H4 (cell line): ENCODE data around the gene FOXP1. TPM values are rescaled to one million over a fixed set of nuclear protein-coding genes. Genes with fewer than 3 reads are reported as not detected.

Experiments
- DNase-seq: peaks from one replicate; pipeline ENCODE4 v3.0.0-alpha.2; 2015; ENCODE audit warnings: low spot score
- total RNA-seq: library from RNA; depleted of rRNA; stranded (reverse); fragments of >200 nt; shearing (Covaris generic); gene quantifications from 2 replicates; pipeline ENCODE4 v1.2.3, GENCODE V29; 2014

Gene FOXP1
- total RNA-seq, 1 experiment from 2014 or later: 15.9 TPM

- DNase-seq: no peak
Measured at GRCh38 chr3:71307991-71308697, 275.4 kb downstream of the FOXP1 start.

- DNase-seq: no peak
Measured at GRCh38 chr3:71305231-71306206, 278.0 kb downstream of the FOXP1 start.

GRCh38 chr3:71304684-71305083, 278.8 kb downstream of the FOXP1 start:
- DNase-seq: no peak

- DNase-seq: no peak
Measured at GRCh38 chr3:71304247-71304646, 279.3 kb downstream of the FOXP1 start.

GRCh38 chr3:71303627-71304200, 279.8 kb downstream of the FOXP1 start:
- no peak for DNase-seq

GRCh38 chr3:71302604-71303003, 280.9 kb downstream of the FOXP1 start:
- DNase-seq: no peak

- DNase-seq: no peak
Measured at GRCh38 chr3:71300951-71301393, 282.6 kb downstream of the FOXP1 start.

GRCh38 chr3:71299160-71299559, 284.4 kb downstream of the FOXP1 start:
- no peak for DNase-seq

GRCh38 chr3:71294919-71295318, 288.6 kb downstream of the FOXP1 start:
- DNase-seq: no peak

GRCh38 chr3:71290301-71290700, 293.2 kb downstream of the FOXP1 start:
- no peak for DNase-seq

GRCh38 chr3:71288269-71288930, 295.1 kb downstream of the FOXP1 start:
- DNase-seq: no peak

- DNase-seq: no peak
Measured at GRCh38 chr3:71285086-71285485, 298.4 kb downstream of the FOXP1 start.

GRCh38 chr3:71282976-71283375, 300.6 kb downstream of the FOXP1 start:
- no peak for DNase-seq

- no peak for DNase-seq
Measured at GRCh38 chr3:71281280-71281679, 302.2 kb downstream of the FOXP1 start.

GRCh38 chr3:71277341-71277740, 306.2 kb downstream of the FOXP1 start:
- DNase-seq: no peak

- DNase-seq: no peak
Measured at GRCh38 chr3:71276531-71276930, 307.0 kb downstream of the FOXP1 start.

GRCh38 chr3:71273453-71273852, 310.1 kb downstream of the FOXP1 start:
- DNase-seq: no peak

- no peak for DNase-seq
Measured at GRCh38 chr3:71271596-71271995, 311.9 kb downstream of the FOXP1 start.

- no peak for DNase-seq
Measured at GRCh38 chr3:71269906-71270305, 313.6 kb downstream of the FOXP1 start.

GRCh38 chr3:71268462-71268999, 315.0 kb downstream of the FOXP1 start:
- no peak for DNase-seq

GRCh38 chr3:71266875-71267274, 316.7 kb downstream of the FOXP1 start:
- DNase-seq: no peak
